Pancreas (tissue), 8 donors: ENCODE results near the gene ZFP36. TPM values are rescaled to one million over a fixed set of nuclear protein-coding genes. Genes with fewer than 3 reads are reported as not detected.

ENCODE experiments used
- microRNA-seq, 2 donors: library from miRNA; unstranded; fragments of <30 nt; microRNA quantifications; one replicate each; pipeline versions ENCODE4 to v1.1.0, GENCODE V29; 2019 to 2020
- polyA plus RNA-seq, 2 donors: library from polyadenylated mRNA; stranded (reverse); fragments of 200-250 nt; gene quantifications; one replicate each; pipeline ENCODE4 v1.2.3, GENCODE V29; 2013
- total RNA-seq, 6 donors: library from RNA; stranded (reverse); fragmentation: NEBNext Ultra II Directional in 4 of 6; extraction: Animal tissue kit (Norgen Biotek cat#: 25700) in 4 of 6; gene quantifications; one replicate each; pipeline versions ENCODE4 v1.2.1 to v1.2.4, GENCODE V29; 2021 to 2023
- donor health status: healthy with polysubstance abuse.
- donor health status: DM: no; HTN: no; CAD: no; lungs with moderate emphysema.
- donor health status: DM: no; HTN: no; CAD: no.
- donor health status: Bipolar disorder and iron deficiency.
- donor health status: DM: yes; HTN: yes; CAD: no.
- donor health status: DM: no; HTN: no; CAD: no.
- donor health status: DM: no; HTN: no; CAD: no.
- donor health status: DM: yes; HTN: yes; CAD: no.

ZFP36 gene
- total and polyA plus RNA-seq, 8 donors: 20.2 to 151 (median 38.4) TPM

Small RNA genes within 50 kb of the gene (microRNA-seq; reads per million reads assigned to microRNA genes)
- 0 to 0.88 reads per million in 2 donors for gene MIR4530

Other genes starting within 250 kb of the ZFP36 start
- gene NCCRP1, start 209.9 kb upstream of the ZFP36 start, total RNA-seq: 1 to 10 TPM; 1.6 to 8.5 (median 4.1) TPM
- gene NCCRP1, start 209.9 kb upstream of the ZFP36 start, polyA plus RNA-seq: 1 to 10 TPM in 1 of 2 donors, under 1 TPM in 1; 0.96 to 1.7 TPM
- 1,000 to 10,000 TPM; 1,282 to 3,883 (median 2,778) TPM for gene SYCN, start 202.6 kb upstream of the ZFP36 start, total RNA-seq
- 1,000 to 10,000 TPM; 1,825 to 2,558 TPM for gene SYCN, start 202.6 kb upstream of the ZFP36 start, polyA plus RNA-seq
- gene IFNL3, start 161.8 kb upstream of the ZFP36 start, total RNA-seq: not detected
- gene IFNL3, start 161.8 kb upstream of the ZFP36 start, polyA plus RNA-seq: not detected
- not detected for gene IFNL4, start 158.0 kb upstream of the ZFP36 start, total RNA-seq
- gene IFNL4, start 158.0 kb upstream of the ZFP36 start, polyA plus RNA-seq: under 1 TPM in 1 of 2 donors, not detected in 1; 0.09 TPM
- gene IFNL2, start 138.5 kb upstream of the ZFP36 start, total RNA-seq: not detected
- gene IFNL2, start 138.5 kb upstream of the ZFP36 start, polyA plus RNA-seq: not detected
- gene IFNL1, start 110.4 kb upstream of the ZFP36 start, total RNA-seq: not detected
- not detected for gene IFNL1, start 110.4 kb upstream of the ZFP36 start, polyA plus RNA-seq
- 1 to 10 TPM; 1.7 to 2.3 (median 2.2) TPM for gene LRFN1, start 86.0 kb upstream of the ZFP36 start, total RNA-seq
- 1 to 10 TPM in 1 of 2 donors, under 1 TPM in 1; 0.77 to 1.6 TPM for gene LRFN1, start 86.0 kb upstream of the ZFP36 start, polyA plus RNA-seq
- gene GMFG, start 70.8 kb upstream of the ZFP36 start, total RNA-seq: 10 to 100 TPM in 2 of 6 donors, 1 to 10 TPM in 4; 1.7 to 17.3 (median 5.9) TPM
- 10 to 100 TPM; 16.1 to 17.3 TPM for gene GMFG, start 70.8 kb upstream of the ZFP36 start, polyA plus RNA-seq
- 10 to 100 TPM; 24.1 to 46.4 (median 30.8) TPM for gene SAMD4B, start 64.4 kb upstream of the ZFP36 start, total RNA-seq
- gene SAMD4B, start 64.4 kb upstream of the ZFP36 start, polyA plus RNA-seq: 100 to 1,000 TPM; 103 to 106 TPM
- gene PAF1, start 15.7 kb upstream of the ZFP36 start, total RNA-seq: 10 to 100 TPM; 11.3 to 17.7 (median 14.6) TPM
- gene PAF1, start 15.7 kb upstream of the ZFP36 start, polyA plus RNA-seq: 10 to 100 TPM; 28.1 to 41.1 TPM
- gene MED29, start 15.5 kb upstream of the ZFP36 start, total RNA-seq: 10 to 100 TPM; 15.2 to 23.9 (median 17.5) TPM
- gene MED29, start 15.5 kb upstream of the ZFP36 start, polyA plus RNA-seq: 10 to 100 TPM; 13.2 to 21.0 TPM
- 10 to 100 TPM in 1 of 6 donors, 1 to 10 TPM in 5; 3.1 to 15.0 (median 7.8) TPM for gene PLEKHG2, start 5.8 kb downstream of the ZFP36 start, total RNA-seq
- 10 to 100 TPM in 1 of 2 donors, 1 to 10 TPM in 1; 6.8 to 12.8 TPM for gene PLEKHG2, start 5.8 kb downstream of the ZFP36 start, polyA plus RNA-seq
- gene RPS16, start 29.1 kb downstream of the ZFP36 start, total RNA-seq: 1,000 to 10,000 TPM in 5 of 6 donors, 100 to 1,000 TPM in 1; 920 to 1,759 (median 1,167) TPM
- gene RPS16, start 29.1 kb downstream of the ZFP36 start, polyA plus RNA-seq: 1,000 to 10,000 TPM; 1,276 to 1,384 TPM
- gene SUPT5H, start 38.7 kb downstream of the ZFP36 start, total RNA-seq: 10 to 100 TPM; 49.3 to 69.6 (median 54.0) TPM
- 100 to 1,000 TPM; 172 to 229 TPM for gene SUPT5H, start 38.7 kb downstream of the ZFP36 start, polyA plus RNA-seq
- gene TIMM50, start 74.0 kb downstream of the ZFP36 start, total RNA-seq: 10 to 100 TPM; 15.2 to 27.5 (median 21.3) TPM
- gene TIMM50, start 74.0 kb downstream of the ZFP36 start, polyA plus RNA-seq: 10 to 100 TPM; 38.6 to 40.4 TPM
- gene DLL3, start 92.1 kb downstream of the ZFP36 start, total RNA-seq: under 1 TPM in 1 of 6 donors, not detected in 5; 0.13 TPM
- gene DLL3, start 92.1 kb downstream of the ZFP36 start, polyA plus RNA-seq: under 1 TPM in 1 of 2 donors, not detected in 1; 0.14 TPM
- gene SELENOV, start 108.3 kb downstream of the ZFP36 start, total RNA-seq: not detected
- gene SELENOV, start 108.3 kb downstream of the ZFP36 start, polyA plus RNA-seq: not detected
- gene EID2B, start 126.0 kb downstream of the ZFP36 start, total RNA-seq: 1 to 10 TPM in 1 of 6 donors, under 1 TPM in 5; 0.63 to 1.1 (median 0.80) TPM
- 1 to 10 TPM; 1.3 to 3.9 TPM for gene EID2B, start 126.0 kb downstream of the ZFP36 start, polyA plus RNA-seq
- 1 to 10 TPM; 3.3 to 7.5 (median 5.2) TPM for gene EID2, start 133.3 kb downstream of the ZFP36 start, total RNA-seq
- gene EID2, start 133.3 kb downstream of the ZFP36 start, polyA plus RNA-seq: 10 to 100 TPM in 1 of 2 donors, 1 to 10 TPM in 1; 6.7 to 10.8 TPM
- not detected for gene LGALS13, start 195.7 kb downstream of the ZFP36 start, total RNA-seq
- not detected for gene LGALS13, start 195.7 kb downstream of the ZFP36 start, polyA plus RNA-seq
- not detected for gene LGALS16, start 249.1 kb downstream of the ZFP36 start, total RNA-seq
- not detected for gene LGALS16, start 249.1 kb downstream of the ZFP36 start, polyA plus RNA-seq